22Rv1 (cell line): Measurements from ENCODE around the gene ANKLE2.
A peak's percentile ranks its signal among the peaks of the same experiment; 100 is the strongest.
"Not testable (repeated sequence)": the region's sequence is repeated elsewhere in the genome, so short reads cannot be mapped to it uniquely, and the experiment has no call there.

Source experiments
- H3K27ac ChIP-seq: fragments of 450-650 bp; 2 replicates; pipeline ENCODE4 v1.5.1; 2017
- CTCF ChIP-seq: fragments of 450-650 bp; IDR thresholded peaks from 2 replicates; pipeline ENCODE4 v1.5.1; 2017; ENCODE audit warnings: mild to moderate bottlenecking
- ZFX ChIP-seq: fragments of 450-650 bp; IDR thresholded peaks from 2 replicates; pipeline ENCODE4 v1.6.1; 2017; ENCODE audit warnings: antibody characterized with exemption, borderline replicate concordance

The ANKLE2 gene

DNA sequence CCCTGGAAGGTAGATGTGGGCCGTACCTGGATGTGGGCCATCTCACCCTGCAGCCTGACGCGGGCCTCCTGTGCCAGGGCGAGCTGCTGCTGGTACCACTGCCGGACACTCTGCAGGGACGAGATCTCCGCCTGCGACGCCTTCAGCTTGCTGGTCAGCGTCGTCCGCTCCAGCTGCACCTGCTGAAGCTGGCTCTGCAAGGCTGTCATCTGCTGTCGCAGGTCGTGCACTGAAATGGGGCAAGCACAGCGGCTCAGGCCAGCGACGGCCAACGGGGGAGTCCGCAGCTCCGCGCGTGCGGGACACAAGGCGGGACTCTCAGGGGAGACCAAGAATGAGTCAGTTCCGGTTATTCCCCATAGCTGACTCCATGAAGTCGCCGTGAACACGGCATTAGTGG is 40.1 kb upstream of the ANKLE2 start:
- TF ChIP-seq ZFX (no peak), CTCF (no peak)
- no peak overlapping the region for H3K27ac ChIP-seq

- TF ChIP-seq ZFX (no peak), CTCF (no peak)
- no peak overlapping the region for H3K27ac ChIP-seq
These were observed 37.2 kb upstream of the ANKLE2 start for GRCh38 chr12:132798836-132799235.

GRCh38 chr12:132797820-132798570 is 36.4 kb upstream of the ANKLE2 start:
- no peak for TF ChIP-seq CTCF
- no peak for TF ChIP-seq ZFX
- no peak overlapping the region for H3K27ac ChIP-seq

DNA sequence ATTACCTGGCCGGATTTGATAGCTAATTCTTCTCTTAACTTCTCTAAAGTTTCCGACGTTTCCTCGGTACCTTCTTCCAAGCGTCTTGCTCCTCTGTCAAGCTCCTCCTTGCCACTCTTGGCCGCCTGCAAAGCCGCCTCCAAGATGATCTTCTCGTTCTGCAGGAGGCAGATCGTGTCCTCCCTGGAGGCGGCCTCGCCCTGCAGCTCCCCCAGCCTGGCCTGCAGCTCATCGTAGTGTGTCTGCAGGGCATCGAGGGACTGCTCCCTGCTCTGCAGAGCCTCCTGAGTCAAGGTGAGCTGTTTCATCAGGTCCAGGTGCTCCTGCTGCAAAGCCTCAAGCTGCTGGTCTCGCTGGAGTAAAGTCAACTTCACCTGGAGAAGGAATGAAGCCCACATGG is 34.2 kb upstream of the ANKLE2 start:
- TF ChIP-seq ZFX (no peak), CTCF (no peak)
- no peak overlapping the region for H3K27ac ChIP-seq

GRCh38 chr12:132791940-132792339 is 30.3 kb upstream of the ANKLE2 start:
- not testable (repeated sequence) for H3K27ac ChIP-seq

DNA sequence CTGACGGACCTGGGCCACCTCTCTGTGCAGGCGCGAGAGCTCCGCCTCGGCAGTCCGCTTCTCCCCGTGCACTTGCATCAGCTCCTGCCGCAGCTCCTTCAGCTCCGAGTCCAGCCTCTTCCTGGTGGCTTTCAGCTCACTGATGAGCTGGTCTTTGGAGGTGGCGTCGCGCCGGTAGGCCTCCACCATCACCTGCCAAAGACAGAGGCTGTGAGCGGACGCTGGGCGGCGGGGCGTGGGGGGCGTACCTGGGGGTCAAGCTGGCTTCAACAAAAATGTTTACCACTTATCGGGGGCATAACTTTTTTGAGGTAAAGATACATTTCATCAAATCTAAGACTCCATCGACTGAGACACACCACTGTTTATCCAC is 27.5 kb upstream of the ANKLE2 start:
- peak overlapping the region; percentile 13; the same call in 1 of the 2 replicates for H3K27ac ChIP-seq

DNA sequence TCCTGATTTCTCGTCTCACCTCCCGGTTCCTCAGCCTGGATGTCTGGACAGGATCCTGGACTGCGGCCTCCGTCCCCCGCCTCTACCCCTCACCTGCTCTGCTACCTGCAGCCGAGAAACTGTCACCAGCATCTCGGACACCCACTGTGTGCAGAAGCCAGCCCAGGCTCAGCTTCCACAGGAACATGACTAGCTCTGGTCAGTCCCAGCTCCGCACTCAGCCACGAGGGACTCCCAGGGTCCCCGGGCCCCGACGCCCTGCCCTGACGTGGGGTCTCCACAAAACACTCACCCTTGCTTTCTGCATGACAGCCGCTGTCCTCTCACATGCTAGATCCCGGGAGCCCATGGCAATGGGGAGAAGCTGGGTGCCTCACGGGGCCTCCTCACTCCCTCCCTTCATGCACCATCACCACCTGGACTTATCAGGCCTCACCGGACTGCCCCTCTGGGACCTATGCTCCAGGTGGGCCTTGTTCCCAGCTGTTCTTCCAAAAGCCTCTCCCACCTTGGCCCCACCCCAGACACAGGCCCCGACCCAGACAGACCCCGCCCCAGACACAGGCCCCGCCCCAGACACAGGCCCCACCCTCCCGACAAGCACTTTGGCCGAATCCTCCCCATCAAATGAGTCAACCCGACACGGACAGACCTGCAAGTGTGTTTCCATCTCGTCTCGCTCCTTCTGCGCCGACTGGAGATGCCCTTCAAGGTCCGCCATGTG is 26.9 kb upstream of the ANKLE2 start:
- TF ChIP-seq ZFX (no peak), CTCF (no peak)
- no peak overlapping the region for H3K27ac ChIP-seq

More for the DNA sequence above, 27.5 kb upstream of the ANKLE2 start:
- TF ChIP-seq CTCF (no peak), ZFX (no peak)
